Stimulated activated CD4-positive, alpha-beta T cell treated with anti-CD3 and anti-CD28 coated beads, Interleukin-12 subunit alpha, Interleukin-12 subunit beta, amount 100 ng/mL, for 4 hours (primary cell): ENCODE measurements around the gene EOLA1.
"Not testable (repeated sequence)": the region's sequence is repeated elsewhere in the genome, so short reads cannot be mapped to it uniquely, and the experiment has no call there.

Experiments
- DNase-seq: peaks from one replicate; pipeline ENCODE4 v3.0.0-alpha.2; 2020

EOLA1 gene

DNA sequence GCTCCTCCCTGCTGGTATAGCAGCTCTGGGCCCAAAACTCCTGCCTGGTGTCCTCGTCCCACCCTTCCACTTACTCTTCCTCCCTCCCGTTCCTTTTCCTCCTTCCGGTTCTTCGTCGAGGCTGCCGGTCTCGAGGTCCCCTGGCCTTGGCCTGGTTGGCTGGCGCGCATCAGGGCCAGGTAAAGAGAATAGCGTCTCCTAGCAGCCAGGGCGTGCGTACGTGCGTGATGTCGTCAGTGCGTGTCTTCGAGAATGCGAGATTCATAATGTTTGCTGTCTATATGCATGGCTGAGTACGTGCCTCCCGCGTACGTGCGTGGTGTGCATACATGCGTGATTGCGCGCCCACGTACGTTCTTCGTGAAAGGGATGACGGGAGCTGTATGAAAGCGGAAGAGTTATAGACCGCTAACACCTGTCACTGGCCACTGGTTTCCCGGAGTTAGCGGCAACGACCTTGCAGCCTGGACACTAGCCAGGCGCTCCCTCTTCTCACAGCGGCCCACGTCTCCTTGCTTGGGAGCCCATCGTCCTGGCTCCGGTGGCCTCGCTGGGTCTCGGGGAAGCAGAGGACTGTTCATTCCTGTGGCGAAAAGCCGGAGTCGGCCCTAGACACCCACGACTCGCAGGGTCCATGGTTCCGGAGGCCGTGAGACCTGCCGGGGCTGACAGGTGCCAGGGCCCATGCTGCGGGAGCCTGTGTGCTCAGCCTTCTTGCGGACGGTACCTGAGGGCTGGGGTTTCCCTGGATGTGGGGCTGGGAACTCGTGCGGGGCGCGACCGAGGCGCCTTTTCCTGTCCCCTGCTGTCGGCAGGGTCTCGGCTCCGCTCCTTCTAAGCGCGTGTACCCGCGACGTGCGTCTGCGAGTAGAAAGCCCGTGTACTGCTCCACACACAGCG is at the start of gene EOLA1:
Gene EOLA1 (plus strand): TSS at position 392 of the 900 bp plus-strand sequence. CDS start 4,619 bp downstream, outside the sequence.
- DNase-seq, result peak; percentile 77

- DNase-seq, result no peak
These were observed 49.0 kb upstream of the EOLA1 start for GRCh38 chrX:149491812-149492211.

DNA sequence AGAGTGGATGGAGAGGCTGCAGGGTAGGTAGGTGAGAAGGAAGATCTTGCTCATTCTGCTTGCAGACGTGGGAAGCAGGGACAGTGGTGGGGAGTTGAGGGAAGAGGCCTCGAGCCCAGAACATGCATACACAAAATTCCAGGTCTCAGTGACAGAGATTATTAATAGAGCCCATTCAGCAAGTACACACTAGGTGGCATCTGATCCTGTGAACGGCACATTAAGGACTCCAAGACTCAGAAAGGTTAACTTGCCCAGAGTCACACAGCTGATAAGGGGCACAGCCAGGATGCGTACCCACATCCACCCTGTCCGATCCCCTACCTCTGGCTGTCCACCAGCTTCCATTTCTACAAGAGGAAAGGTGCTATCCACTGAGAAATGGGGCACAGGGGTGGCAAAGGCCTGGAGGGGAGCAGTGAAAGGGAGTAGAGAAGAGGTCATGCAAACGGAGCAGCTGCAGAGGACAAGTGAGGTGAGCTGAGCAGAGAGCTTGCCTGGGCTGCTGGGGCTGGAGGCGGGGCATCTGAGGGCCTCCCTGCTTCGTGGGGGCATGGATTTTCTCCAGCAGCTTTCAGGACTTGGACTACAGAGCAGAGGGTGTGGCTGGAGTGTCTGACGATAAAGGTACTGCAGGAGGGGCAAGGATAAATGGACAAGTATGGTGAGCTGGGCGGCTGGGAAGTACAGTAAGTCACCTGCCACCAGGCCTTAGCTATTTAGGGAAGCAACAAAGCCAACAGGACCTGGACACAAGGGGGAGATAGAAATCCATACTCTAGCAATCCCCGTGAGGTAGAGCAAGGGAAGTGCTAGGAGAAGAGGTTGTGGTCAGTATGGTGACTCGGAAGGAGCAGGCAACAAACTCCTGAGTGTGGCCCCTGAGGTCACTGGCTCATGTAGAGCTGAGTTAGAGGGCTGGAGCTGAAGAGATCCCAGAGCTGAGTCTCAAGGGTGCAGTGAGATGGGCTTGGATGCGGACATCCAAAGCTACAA is 46.9 kb upstream of the EOLA1 start:
- no peak for DNase-seq

DNA sequence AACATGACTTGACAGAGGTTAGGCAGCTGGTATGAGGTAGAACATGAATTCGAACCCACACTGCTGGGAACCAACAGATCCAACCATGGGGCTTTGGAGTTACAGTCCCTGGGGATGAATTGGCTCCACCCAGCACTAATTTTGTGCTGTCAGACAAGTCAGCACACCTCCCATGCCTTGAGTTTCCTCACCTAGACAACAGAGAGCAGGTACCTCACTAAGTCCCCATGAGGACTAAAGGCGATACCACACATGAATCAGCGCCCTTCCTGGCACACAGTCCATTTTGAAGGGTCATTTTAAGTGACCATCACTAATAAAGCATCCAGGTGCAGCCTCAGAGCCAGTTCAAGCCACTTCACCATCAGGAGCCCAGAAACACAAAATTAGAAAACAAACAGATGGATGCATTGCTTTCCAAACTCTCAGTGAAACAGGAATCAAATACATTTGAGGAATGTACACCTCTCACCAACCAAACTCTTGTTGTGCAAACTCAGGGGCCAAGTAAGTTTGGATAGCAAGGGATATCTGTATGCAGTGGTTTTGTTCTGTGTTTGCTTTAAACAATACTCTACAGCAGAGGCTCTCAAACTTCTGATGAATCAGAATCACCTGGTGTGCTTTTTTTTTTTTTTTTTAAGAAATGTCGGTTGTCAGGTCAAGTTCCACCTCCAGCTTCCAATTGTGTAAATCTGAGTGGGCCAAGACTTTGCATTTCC is 45.8 kb upstream of the EOLA1 start:
- no peak for DNase-seq

- DNase-seq, result no peak
These were observed 45.2 kb upstream of the EOLA1 start for GRCh38 chrX:149495573-149496071.

- DNase-seq, result no peak
These were observed 43.8 kb upstream of the EOLA1 start for GRCh38 chrX:149497054-149497453.

GRCh38 chrX:149497626-149498025 is 43.2 kb upstream of the EOLA1 start:
- no peak for DNase-seq

DNA sequence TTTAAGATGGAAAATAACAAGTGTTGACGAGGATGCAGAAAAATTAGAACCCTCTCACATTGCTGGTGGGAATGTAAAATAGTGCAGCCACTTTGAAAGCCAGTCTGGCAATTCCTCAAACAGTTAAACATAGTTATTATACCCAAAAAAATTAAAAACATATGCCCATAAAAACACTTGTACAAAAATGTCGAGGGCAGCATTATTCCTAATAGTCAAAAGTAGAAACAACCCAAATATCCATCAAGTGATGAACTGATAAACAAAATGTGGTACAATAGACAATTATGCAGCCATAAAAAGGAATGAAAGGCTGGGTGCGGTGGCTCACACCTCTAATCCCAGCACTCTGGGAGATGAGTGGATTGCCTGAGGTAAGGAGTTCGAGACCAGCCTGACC is 42.0 kb upstream of the EOLA1 start:
- no peak for DNase-seq

GRCh38 chrX:149499766-149500165 is 41.0 kb upstream of the EOLA1 start:
- DNase-seq, result no peak

DNA sequence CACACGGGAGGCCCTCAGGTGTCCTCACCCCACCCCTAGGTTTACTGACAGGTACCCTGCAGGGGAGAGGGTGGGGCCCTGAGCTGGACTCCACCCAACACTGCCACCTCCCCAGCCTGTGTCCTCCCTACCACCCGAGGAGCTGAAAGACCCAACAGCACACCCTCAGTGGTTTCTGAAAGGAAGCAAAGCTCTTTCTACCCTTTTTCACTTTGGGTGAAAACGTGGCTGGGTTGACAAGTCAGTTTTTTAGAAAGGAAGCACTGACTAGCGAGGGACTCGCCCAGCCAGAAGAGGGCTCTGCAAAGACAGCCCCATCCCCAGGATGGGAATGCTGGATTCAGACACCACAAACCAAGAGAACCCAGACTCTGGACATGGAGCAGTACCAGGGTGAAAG is 37.9 kb upstream of the EOLA1 start:
- DNase-seq, result not testable (repeated sequence)

GRCh38 chrX:149503446-149503845 is 37.4 kb upstream of the EOLA1 start:
- peak; percentile 33 for DNase-seq

DNA sequence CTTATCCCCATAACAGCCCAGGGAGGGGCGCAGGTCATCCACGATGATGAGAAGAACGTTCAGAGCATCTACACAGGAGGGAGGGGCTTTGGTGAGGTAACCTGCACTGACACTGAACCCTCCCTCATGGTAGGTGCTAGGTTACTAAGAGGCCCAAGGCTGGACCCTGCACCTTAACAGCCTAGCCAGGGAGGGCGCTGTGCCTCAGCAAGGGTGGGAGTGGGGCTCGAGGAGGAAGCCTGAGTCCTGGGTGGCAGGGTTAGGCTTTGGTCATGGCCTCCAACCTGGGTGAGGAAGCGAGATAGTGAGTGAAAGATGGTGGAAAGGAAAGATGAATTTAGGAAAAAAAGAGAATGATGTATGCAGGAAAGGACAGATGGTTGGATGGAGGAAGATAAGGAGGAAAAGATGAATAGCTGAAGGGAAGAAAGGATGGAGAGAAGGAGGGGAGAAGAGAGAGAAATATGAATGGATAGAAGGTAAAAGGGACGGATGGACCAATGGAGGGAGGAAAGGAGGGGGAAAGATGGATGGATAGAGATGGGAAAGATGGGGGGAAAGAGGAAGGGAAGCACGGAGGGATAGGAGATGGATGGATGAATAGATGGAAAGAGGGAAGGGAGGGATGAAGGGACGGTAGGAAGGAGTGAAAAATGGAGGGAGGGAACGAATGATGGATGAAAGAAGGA is 36.4 kb upstream of the EOLA1 start:
- DNase-seq, result peak; percentile 29

DNA sequence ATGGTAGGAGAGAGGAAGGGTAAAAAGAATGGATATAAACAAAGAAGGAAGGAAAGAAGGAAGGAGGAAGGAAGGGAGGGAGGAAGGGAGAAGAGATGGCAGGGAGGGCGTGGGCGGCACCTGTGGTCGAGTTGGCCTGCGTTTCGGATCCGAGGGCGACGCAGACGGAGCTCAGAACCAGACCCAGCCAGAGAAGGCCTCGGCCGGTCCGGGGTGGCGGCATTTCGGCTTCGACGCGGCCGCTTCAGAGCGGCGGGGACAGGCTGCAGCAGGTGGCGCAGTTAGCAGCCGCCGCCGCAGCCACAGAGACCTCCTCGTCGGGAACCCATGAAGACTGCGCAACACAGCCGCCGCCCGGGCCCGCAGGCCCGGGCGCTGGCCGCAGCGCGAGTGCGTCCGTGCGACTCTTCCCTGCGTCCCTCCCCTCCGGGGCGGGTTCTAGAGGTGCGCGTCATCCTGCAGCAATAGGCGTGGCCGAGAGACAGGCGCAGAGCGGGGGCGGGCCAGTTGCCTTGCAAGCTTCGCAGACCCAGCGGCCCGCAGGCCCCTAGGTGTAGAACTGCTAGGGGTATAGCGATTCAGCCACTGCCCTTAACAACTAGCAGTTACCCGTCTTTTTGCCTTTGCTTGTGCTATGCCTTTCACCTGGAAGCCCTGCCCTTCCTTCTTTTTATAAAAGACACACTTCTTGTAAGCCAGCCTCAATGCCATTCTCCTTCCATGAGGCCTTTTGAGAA is 35.7 kb upstream of the EOLA1 start, which contains the start of gene IDS:
Gene IDS (minus strand): TSS at position 392 of the 737 bp plus-strand sequence. CDS start 169 bp downstream, at position 223.
- DNase-seq, result peak; percentile 73

DNA sequence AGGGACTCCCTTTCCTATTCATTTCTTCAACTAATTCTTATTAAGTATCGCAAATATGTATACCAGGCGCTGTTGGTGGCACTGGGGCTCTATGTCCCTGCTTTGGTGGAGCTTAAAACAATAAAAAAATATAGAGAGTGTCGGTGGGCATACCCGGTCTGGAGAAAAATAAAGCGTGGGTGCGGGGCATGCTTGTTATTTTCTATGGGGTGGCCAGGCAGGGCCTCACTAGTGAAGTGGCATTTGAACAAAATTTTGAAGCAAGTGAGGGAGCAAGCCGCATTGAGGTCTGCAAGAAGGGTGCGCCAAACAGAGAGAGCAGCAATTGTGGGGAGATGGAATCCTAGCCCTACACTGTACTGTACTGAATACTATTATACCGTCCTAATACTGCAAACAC is 35.1 kb upstream of the EOLA1 start:
- DNase-seq, result no peak

DNA sequence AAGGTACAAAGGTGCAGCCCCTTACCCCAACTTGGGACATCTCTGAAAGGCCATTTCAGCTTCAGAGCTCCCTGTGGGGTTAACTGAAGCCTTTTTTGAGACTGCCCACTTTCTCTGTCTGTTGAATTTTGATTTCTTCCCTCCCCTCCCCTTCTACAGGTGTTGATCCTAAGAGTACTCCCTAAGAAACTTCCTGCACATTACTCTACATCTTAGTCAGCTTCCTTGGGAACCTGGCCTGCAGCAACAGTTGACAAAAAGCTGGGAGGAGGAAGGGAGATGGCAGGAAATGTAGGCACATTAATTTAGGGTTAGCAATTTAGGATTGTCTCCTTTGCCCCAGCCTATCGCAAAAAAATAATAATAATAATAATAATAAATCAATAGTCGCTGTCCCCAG is 34.5 kb upstream of the EOLA1 start:
- no peak for DNase-seq

DNA sequence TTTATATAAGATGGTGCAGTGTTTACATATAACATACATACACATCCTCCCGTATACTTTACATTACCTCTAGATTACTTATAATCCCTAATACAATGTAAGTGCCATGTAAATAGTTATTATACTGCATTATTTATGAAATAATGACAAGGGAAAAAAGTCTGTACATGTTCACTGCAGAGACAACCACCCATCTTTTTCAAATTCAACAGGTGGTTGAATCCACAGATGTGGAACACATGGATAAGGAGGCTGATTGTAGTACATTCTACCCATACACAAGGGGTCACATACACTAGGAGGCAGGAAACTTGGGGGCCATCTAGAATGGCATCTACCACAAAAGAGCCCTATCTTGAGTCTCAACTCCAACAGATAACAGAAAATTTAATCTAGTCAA is 32.3 kb upstream of the EOLA1 start:
- no peak for DNase-seq

GRCh38 chrX:149510386-149510785 is 30.4 kb upstream of the EOLA1 start:
- no peak for DNase-seq

- no peak for DNase-seq
These were observed 29.7 kb upstream of the EOLA1 start for GRCh38 chrX:149511081-149511480.

DNA sequence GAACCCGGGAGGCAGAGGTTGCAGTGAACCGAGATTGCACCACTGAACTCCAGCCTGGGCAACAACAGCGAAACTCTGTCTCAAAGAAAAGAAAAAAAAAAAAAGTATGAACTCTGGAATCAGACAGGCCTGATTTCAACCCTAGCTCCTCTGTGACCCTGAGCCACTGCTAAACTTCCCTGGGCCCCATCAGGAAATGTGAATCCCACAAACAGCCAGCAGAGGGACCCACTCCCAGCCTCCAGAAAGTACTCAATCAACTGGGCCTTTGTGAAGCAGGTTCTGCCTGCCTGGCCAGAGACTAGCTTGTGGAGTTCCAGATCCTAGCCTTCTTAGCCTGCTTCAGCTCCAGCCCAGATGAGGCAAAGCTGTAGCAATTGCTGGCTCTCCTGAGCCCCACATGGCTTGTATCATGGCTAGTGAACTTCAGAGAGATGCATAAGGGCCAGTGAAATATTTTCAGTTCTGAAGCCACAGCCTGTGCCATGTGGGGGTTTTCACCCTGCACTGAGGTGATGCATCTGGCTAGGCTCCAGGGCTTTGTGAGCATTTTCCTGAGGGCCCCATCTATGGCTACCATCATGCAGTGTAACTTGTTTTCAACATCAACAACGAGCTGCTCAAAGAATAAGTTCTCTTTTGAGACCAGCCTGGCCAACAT is 28.5 kb upstream of the EOLA1 start:
- peak; percentile 37 for DNase-seq

- no peak for DNase-seq
These were observed 26.9 kb upstream of the EOLA1 start for GRCh38 chrX:149513825-149514428.
